Trophoblast cell (in vitro differentiated cells and primary cell): Measurements from ENCODE around the gene TMEM63B.

Experiments used
- DNase-seq, 2 donors: peaks; one replicate each; pipeline ENCODE4 v3.0.0-alpha.2; 2016
- H2AFZ ChIP-seq: 2 replicates; pipeline ENCODE4 v1.6.1; 2013; ENCODE audit warnings: low read length, moderate library complexity, mild to moderate bottlenecking; ENCODE audit not compliant: insufficient read depth, poor library complexity
- H2AK5ac ChIP-seq: 2 replicates; pipeline ENCODE4 v1.6.1; 2013; ENCODE audit warnings: mild to moderate bottlenecking, low read length
- H2BK120ac ChIP-seq: 2 replicates; pipeline ENCODE4 v1.6.1; 2013; ENCODE audit warnings: low read length, mild to moderate bottlenecking, moderate library complexity; ENCODE audit not compliant: insufficient read depth, poor library complexity
- H2BK12ac ChIP-seq: 2 replicates; pipeline ENCODE4 v1.6.1; 2013; ENCODE audit warnings: mild to moderate bottlenecking, low read length, moderate library complexity
- H2BK5ac ChIP-seq: 2 replicates; pipeline ENCODE4 v1.6.1; 2013; ENCODE audit warnings: low read length, low read depth, moderate library complexity, mild to moderate bottlenecking; ENCODE audit not compliant: poor library complexity
- H3K14ac ChIP-seq: 2 replicates; pipeline ENCODE4 v1.6.1; 2013; ENCODE audit warnings: mild to moderate bottlenecking, low read length
- H3K18ac ChIP-seq: 2 replicates; pipeline ENCODE4 v1.6.1; 2013; ENCODE audit warnings: mild to moderate bottlenecking, low read length
- H3K23ac ChIP-seq: 2 replicates; pipeline ENCODE4 v1.6.1; 2013; ENCODE audit warnings: low read length
- H3K27ac ChIP-seq: 2 replicates; pipeline ENCODE4 v1.5.1; 2013; ENCODE audit warnings: low read depth, mild to moderate bottlenecking, inconsistent platforms, low read length, moderate library complexity
- H3K27me3 ChIP-seq: 2 replicates; pipeline ENCODE4 v1.6.1; 2013; ENCODE audit warnings: inconsistent platforms, mild to moderate bottlenecking, low read length, moderate library complexity; ENCODE audit not compliant: insufficient read depth
- H3K36me3 ChIP-seq, 2 experiments: 1 replicate in 1 of 2; 2 replicates in 1 of 2; pipeline ENCODE4 v1.6.1; 2013; ENCODE audit warnings: low read length in 2 of 2, mild to moderate bottlenecking in 2 of 2, moderate library complexity in 1 of 2; ENCODE audit not compliant: insufficient read depth in 2 of 2, control insufficient read depth in 1 of 2
- H3K4ac ChIP-seq: 2 replicates; pipeline ENCODE4 v1.6.1; 2013; ENCODE audit warnings: low read depth, mild to moderate bottlenecking, low read length, moderate library complexity
- H3K4me1 ChIP-seq, 2 experiments: 1 replicate in 1 of 2; 2 replicates in 1 of 2; pipeline ENCODE4 v1.6.1; 2013; ENCODE audit warnings: low read length in 2 of 2, mild to moderate bottlenecking in 2 of 2, moderate library complexity in 1 of 2; ENCODE audit not compliant: insufficient read depth in 2 of 2, control insufficient read depth in 1 of 2
- H3K4me2 ChIP-seq: 2 replicates; pipeline ENCODE4 v1.6.1; 2013; ENCODE audit warnings: inconsistent platforms, mild to moderate bottlenecking, low read length, moderate library complexity
- H3K4me3 ChIP-seq: 2 replicates; pipeline ENCODE4 v1.5.1; 2013; ENCODE audit warnings: mild to moderate bottlenecking, low read depth, low read length, inconsistent platforms
- H3K79me1 ChIP-seq: one replicate; pipeline ENCODE4 v1.6.1; 2013; ENCODE audit warnings: low read length
- H3K79me2 ChIP-seq: 2 replicates; pipeline ENCODE4 v1.6.1; 2013; ENCODE audit warnings: low read length, mild to moderate bottlenecking; ENCODE audit not compliant: control insufficient read depth, insufficient read depth, poor library complexity
- H3K9ac ChIP-seq: 2 replicates; pipeline ENCODE4 v1.6.1; 2013; ENCODE audit warnings: mild to moderate bottlenecking, low read length
- H3K9me3 ChIP-seq: 2 replicates; pipeline ENCODE4 v1.6.1; 2013; ENCODE audit warnings: low read depth, mild to moderate bottlenecking, control low read depth, inconsistent platforms, low read length; ENCODE audit not compliant: insufficient read depth
- H4K12ac ChIP-seq: 2 replicates; pipeline ENCODE4 v1.6.1; 2013; ENCODE audit warnings: low read depth, mild to moderate bottlenecking, low read length, moderate library complexity
- H4K8ac ChIP-seq: 2 replicates; pipeline ENCODE4 v1.6.1; 2013; ENCODE audit warnings: low read depth, mild to moderate bottlenecking, low read length, moderate library complexity
- H4K91ac ChIP-seq: one replicate; pipeline ENCODE4 v1.6.1; 2013; ENCODE audit warnings: low read depth, mild to moderate bottlenecking, low read length, moderate library complexity
- whole genome bisulfite sequencing: extraction: QIAGEN DNeasy Blood & Tissue Kit; methylation state at CpG from one replicate; pipeline ENCODE4 v1.1.7; 2013; ENCODE audit warnings: missing lambda C conversion rate; ENCODE audit not compliant: insufficient read length, insufficient coverage; ENCODE audit errors: extremely low coverage; 5-methylcytosine and 5-hydroxymethylcytosine counted together

TMEM63B gene

GRCh38 chr6:44199883-44200282 lies 72.5 kb downstream of the TMEM63B start:
- H2BK120ac ChIP-seq: no peak overlapping the region
- peak overlapping the region; percentile 32 for H4K91ac ChIP-seq
- no peak overlapping the region for H3K27ac ChIP-seq
- no peaks in the 10 kb centered on the region for H3K36me3 ChIP-seq
- H2BK5ac ChIP-seq: no peak overlapping the region
- H3K4ac ChIP-seq: no peak overlapping the region
- no peaks in the 10 kb centered on the region for H3K9me3 ChIP-seq
- peak overlapping the region; percentile 37 for H2BK12ac ChIP-seq
- peak overlapping the region; percentile 32 for H3K14ac ChIP-seq
- peaks cover 28 to 31% of the 10 kb centered on the region in 2 experiments for H3K4me1 ChIP-seq
- no peak overlapping the region for H4K8ac ChIP-seq
- DNase-seq: no peak
- H2AFZ ChIP-seq: no peak overlapping the region
- H3K23ac ChIP-seq: no peak overlapping the region
- H3K4me3 ChIP-seq: no peak overlapping the region
- no peak overlapping the region for H3K9ac ChIP-seq
- H3K79me1 ChIP-seq: peaks cover 37% of the 10 kb centered on the region
- H3K79me2 ChIP-seq: peaks cover 11% of the 10 kb centered on the region
- no peak overlapping the region for H3K4me2 ChIP-seq
- H2AK5ac ChIP-seq: peak overlapping the region; percentile 22
- H3K27me3 ChIP-seq: no peaks in the 10 kb centered on the region
- no peak overlapping the region for H4K12ac ChIP-seq
- H3K18ac ChIP-seq: no peak overlapping the region
- WGBS: no CpG with 5 or more reads among the region's 4 CpGs

- H3K18ac ChIP-seq: peak overlapping the region; percentile 72
- peak overlapping the region; percentile 99 for H2BK5ac ChIP-seq
- H3K4me3 ChIP-seq: no peak overlapping the region
- H3K79me2 ChIP-seq: peaks cover 12% of the 10 kb centered on the region
- WGBS: no CpG with 5 or more reads among the region's 3 CpGs
- H3K9me3 ChIP-seq: no peaks in the 10 kb centered on the region
- DNase-seq: peak in 1 of 2 donors; percentile 35
- peak overlapping the region; percentile 99 for H4K91ac ChIP-seq
- H4K8ac ChIP-seq: peak overlapping the region; percentile 32
- no peak overlapping the region for H4K12ac ChIP-seq
- peaks cover 40% of the 10 kb centered on the region for H3K79me1 ChIP-seq
- no peaks in the 10 kb centered on the region for H3K36me3 ChIP-seq
- peak overlapping the region; percentile 99 for H2BK120ac ChIP-seq
- H2AK5ac ChIP-seq: peak overlapping the region; percentile 90
- no peak overlapping the region for H3K9ac ChIP-seq
- H3K27ac ChIP-seq: peak overlapping the region; percentile 99
- no peaks in the 10 kb centered on the region for H3K27me3 ChIP-seq
- H3K4me2 ChIP-seq: no peak overlapping the region
- H3K14ac ChIP-seq: peak overlapping the region; percentile 27
- H3K4ac ChIP-seq: peak overlapping the region; percentile 31
- no peak overlapping the region for H3K23ac ChIP-seq
- peaks cover 28 to 32% of the 10 kb centered on the region in 2 experiments for H3K4me1 ChIP-seq
- no peak overlapping the region for H2AFZ ChIP-seq
- H2BK12ac ChIP-seq: peak overlapping the region; percentile 93
Measured at GRCh38 chr6:44201200-44201599, 73.8 kb downstream of the TMEM63B start.

DNA sequence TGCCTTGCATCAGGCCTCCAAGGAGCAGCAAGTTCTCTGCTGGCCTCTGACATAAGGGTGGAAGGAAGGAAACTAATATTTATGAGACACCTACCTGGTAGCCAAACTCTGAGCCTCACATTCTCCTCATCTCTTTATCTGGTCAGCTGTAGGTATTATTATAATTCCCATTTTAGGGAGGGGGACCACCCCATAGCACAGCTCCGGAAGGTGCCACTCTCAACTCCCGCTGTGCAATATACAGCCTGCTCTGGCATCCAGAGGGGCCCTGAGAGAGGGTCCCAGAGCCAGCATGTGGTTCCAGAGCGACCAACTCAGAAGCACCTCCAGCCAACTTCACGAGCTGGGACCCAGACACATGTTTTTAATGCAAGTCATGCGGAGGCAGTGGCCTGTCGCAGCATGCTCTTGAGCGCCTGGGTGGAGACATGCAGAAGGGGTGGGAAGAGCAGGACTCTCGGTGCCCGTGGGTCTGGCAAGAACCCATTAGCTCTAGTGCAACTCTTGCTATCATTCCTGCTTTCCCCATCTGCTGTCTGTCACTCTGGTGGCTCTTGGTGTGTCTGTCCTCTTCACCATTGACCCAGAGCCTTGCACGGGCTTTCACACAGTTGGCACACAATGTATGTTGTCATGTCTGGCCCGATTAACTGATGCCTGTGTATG lies 74.4 kb downstream of the TMEM63B start:
- Histone ChIP-seq H2BK120ac (peak overlapping the region; percentile 99), H4K8ac (peak overlapping the region; percentile 32), H3K4me3 (no peak overlapping the region), H3K14ac (peak overlapping the region; percentile 71), H3K27me3 (no peaks in the 10 kb centered on the region), H3K4me2 (peak overlapping the region; percentile 3), H3K23ac (no peak overlapping the region), H3K79me1 (peaks cover 43% of the 10 kb centered on the region), H3K9me3 (no peaks in the 10 kb centered on the region), H3K18ac (peak overlapping the region; percentile 75), H3K4ac (peak overlapping the region; percentile 40), H2AFZ (peak overlapping the region; percentile 12), H4K91ac (peak overlapping the region; percentile 99), H4K12ac (peak overlapping the region; percentile 28), H3K79me2 (peaks cover 12% of the 10 kb centered on the region), H2AK5ac (peak overlapping the region; percentile 92), H3K9ac (no peak overlapping the region), H2BK5ac (peak overlapping the region; percentile 99), H3K27ac (peak overlapping the region; percentile 99), H3K36me3 (no peaks in the 10 kb centered on the region), H3K4me1 (peaks cover 31 to 37% of the 10 kb centered on the region in 2 experiments), H2BK12ac (peak overlapping the region; percentile 93)
- peak in 1 of 2 donors; percentile 42 for DNase-seq
- no CpG with 5 or more reads among the region's 11 CpGs for WGBS

- peak overlapping the region; percentile 96 for H2BK12ac ChIP-seq
- H4K91ac ChIP-seq: peak overlapping the region; percentile 99
- H2AK5ac ChIP-seq: peak overlapping the region; percentile 92
- peak overlapping the region; percentile 20 for H3K4me2 ChIP-seq
- peak in 1 of 2 donors; percentile 31 for DNase-seq
- H3K4ac ChIP-seq: peak overlapping the region; percentile 73
- peak overlapping the region; percentile 82 for H4K12ac ChIP-seq
- peaks cover 31 to 39% of the 10 kb centered on the region in 2 experiments for H3K4me1 ChIP-seq
- H3K14ac ChIP-seq: peak overlapping the region; percentile 93
- H3K36me3 ChIP-seq: no peaks in the 10 kb centered on the region
- peaks cover 43% of the 10 kb centered on the region for H3K79me1 ChIP-seq
- H2BK5ac ChIP-seq: peak overlapping the region; percentile 99
- H3K23ac ChIP-seq: no peak overlapping the region
- H3K9me3 ChIP-seq: no peaks in the 10 kb centered on the region
- peak overlapping the region; percentile 99 for H2BK120ac ChIP-seq
- no peak overlapping the region for H3K4me3 ChIP-seq
- no peaks in the 10 kb centered on the region for H3K27me3 ChIP-seq
- peak overlapping the region; percentile 98 for H3K18ac ChIP-seq
- peak overlapping the region; percentile 76 for H2AFZ ChIP-seq
- peak overlapping the region; percentile 87 for H4K8ac ChIP-seq
- no peak overlapping the region for H3K9ac ChIP-seq
- peak overlapping the region; percentile 99 for H3K27ac ChIP-seq
- no CpG with 5 or more reads among the region's 4 CpGs for WGBS
- peaks cover 12% of the 10 kb centered on the region for H3K79me2 ChIP-seq
Measured at GRCh38 chr6:44202332-44202971, 75.1 kb downstream of the TMEM63B start.
